GM13976 (cell line): Measurements from ENCODE around the gene FYCO1.

Experiments used
- DNase-seq: peaks from one replicate; pipeline ENCODE4 v3.0.0; 2012; ENCODE audit warnings: low spot score
- in situ Hi-C: fragments of 300-500 bp; cut with MboI; formaldehyde crosslinking; loops from one replicate; pipeline ENCODE4 v1.12.0; 2022; ENCODE audit warnings: low sequenced_read_pairs, mixed read lengths, inconsistent platforms; ENCODE audit not compliant: unreplicated experiment
- TF ChIP-seq, protein P1 (sequence below): IDR thresholded peaks from 2 replicates; pipeline ENCODE4 v1.5.1; 2012; ENCODE audit warnings: borderline replicate concordance, mild to moderate bottlenecking; ENCODE audit not compliant: insufficient read depth; ENCODE audit errors: extremely low read depth, missing control alignments, control extremely low read depth

The FYCO1 gene

DNA sequence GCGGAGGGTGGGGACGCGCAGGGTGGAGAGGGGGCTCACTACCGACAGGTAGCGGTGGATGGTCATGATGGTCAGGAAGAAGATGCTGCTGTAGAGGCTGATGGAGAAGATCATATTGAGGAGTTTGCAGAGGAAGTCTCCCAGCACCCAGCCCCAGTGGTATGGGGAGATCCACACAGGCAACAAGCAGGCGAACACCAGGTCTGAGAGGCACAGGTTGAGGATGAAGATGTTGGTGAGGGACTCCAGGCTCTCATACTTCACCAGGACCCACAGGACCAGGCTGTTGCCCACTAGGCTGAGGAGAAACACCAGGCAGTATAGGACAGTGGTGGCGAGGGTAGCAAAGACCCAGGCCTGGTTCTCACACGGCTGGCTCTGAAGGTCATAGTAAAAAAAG is 25.9 kb upstream of the FYCO1 start:
- TF ChIP-seq, protein P1, sequence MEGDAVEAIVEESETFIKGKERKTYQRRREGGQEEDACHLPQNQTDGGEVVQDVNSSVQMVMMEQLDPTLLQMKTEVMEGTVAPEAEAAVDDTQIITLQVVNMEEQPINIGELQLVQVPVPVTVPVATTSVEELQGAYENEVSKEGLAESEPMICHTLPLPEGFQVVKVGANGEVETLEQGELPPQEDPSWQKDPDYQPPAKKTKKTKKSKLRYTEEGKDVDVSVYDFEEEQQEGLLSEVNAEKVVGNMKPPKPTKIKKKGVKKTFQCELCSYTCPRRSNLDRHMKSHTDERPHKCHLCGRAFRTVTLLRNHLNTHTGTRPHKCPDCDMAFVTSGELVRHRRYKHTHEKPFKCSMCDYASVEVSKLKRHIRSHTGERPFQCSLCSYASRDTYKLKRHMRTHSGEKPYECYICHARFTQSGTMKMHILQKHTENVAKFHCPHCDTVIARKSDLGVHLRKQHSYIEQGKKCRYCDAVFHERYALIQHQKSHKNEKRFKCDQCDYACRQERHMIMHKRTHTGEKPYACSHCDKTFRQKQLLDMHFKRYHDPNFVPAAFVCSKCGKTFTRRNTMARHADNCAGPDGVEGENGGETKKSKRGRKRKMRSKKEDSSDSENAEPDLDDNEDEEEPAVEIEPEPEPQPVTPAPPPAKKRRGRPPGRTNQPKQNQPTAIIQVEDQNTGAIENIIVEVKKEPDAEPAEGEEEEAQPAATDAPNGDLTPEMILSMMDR = no peak
- in situ Hi-C loops = no loop called here
- no peak for DNase-seq

DNA sequence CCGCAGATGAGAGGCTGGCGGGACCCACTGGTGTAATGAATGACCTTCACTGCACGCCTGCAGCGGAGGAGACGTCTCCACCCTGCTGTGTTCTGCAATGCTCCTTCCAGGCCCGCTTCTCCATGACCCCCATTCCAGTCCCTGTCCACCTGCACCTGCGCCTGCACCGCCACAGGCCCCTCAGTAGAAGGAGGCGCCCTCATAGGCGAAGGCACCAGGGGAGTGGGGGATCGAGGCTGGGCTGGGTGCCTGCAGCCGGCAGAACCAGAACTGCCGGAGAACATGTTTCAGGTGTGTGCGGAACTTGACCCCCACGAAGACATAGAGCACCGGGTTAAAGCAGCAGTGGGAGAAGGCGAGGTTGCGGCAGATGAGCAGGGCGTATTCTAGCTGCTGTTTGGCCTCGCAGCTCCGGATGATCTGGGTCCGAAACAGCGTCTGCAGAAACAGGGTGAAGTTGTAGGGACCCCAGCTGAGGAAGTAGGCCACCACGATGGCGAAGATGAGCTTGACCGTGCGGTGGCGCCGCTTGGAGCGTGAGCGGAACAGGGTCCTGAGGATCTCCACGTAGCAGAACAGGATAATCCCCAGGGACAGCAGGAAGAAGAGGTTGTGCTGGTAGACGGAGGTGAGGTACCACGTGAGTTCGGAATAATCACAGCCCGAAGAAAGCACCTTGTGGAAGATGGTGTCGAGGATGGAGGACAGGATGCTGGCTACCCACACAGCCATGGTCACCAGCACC is 25.3 kb upstream of the FYCO1 start:
- in situ Hi-C loops = no loop called here

DNA sequence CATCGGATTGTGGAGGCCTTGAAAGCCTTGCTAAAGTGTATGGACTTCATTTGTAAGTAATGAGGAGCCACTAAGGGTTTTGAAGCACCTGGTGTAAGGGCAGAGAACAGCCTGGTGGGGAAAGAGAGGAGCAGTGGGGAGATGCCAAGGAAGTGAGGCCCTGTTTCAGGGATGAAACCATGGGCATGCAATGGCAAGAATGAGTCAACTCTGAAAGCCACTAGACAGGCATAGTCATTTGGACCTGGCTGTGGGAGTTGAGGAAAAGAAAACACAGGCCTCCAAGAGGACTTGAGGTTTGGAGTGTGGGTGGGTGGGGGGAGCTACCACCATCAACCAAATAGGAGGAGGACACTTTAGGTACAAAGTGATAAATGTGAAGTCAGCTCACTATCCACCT is 24.1 kb upstream of the FYCO1 start:
- DNase-seq = no peak
- TF ChIP-seq, protein P1 = no peak
- in situ Hi-C loops = no loop called here

More for the DNA sequence above, 25.3 kb upstream of the FYCO1 start:
- no peak for DNase-seq
- TF ChIP-seq, protein P1 = no peak

DNA sequence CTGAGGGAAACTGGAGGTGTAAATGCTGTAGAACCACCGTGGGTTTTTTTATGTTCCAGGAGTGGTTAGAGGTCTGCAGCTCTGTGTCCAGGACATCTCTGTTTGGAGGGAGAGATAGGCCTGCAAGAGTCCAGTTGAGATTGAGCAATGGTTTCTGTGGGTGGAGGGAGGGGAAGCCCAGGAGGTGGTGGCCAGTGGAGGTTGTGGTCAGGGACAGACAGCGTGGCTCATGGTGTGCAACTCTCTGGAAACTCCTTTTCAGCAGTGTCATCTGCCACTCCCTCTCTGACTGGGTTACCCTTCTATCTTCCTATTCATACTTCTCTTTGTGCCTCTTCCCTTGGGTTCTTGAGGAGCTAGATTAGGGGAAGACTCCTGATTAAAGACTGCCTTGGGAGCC is 22.1 kb upstream of the FYCO1 start:
- DNase-seq = peak; percentile 47
- TF ChIP-seq, protein P1 = no peak
- in situ Hi-C loops = no loop called here

DNA sequence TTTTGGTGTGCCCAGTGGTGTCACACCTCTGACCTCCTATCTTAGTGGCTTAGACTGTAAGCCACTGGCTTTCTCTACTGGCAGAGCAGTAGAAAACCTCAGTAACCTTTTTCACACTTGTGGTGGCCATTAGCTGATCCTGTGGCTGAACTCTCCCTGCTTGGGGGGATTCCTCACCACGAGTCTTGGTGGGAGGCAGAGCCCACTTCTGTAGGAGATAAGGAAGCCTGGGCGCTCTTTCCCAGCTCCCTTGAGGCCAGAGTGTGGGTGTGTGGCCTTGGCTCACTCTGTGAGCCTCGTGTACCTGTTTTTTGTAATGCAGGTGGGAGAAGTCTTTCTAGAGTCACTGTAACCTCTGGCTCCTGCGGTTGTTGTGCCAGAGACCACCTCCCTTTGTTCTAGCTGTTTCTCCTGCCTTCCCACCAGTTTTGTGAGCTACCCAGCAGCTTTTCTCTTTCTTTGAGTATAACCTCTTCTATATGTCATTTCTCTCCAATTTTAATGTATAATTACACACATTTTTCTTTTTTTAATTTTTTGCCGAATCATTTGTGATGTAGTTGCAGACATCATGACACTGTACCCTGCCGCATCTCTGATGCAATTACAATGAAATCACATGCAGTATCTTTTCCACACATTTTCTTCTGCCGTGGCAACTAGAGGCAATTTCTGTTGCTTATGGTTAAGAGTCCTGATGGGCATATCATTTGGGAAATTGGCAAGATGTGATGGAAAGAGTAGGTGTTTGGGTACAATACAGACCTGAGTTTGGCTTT is 17.9 kb upstream of the FYCO1 start:
- DNase-seq = no peak
- in situ Hi-C loops = no loop called here
- TF ChIP-seq, protein P1 = no peak

DNA sequence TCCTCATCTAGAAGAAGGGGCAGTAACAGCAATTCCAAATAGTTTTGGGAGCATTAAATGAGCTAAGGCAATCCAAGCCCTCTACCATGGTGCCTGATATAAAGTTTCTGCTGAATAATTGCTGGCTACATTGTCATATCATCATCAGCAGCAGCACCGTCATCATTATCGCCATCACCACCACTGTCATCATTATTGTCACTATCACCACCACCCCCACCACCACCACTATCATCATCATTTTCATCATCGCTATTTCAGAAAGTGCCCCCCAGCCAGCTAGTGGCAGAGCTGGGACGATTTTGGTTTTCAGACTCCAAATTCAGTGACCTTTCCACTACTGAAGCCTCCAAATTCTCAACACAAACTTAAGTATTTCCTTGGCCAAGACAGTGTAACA is 16.6 kb upstream of the FYCO1 start:
- in situ Hi-C loops = no loop called here
- TF ChIP-seq, protein P1 = no peak
- DNase-seq = no peak
